Measurements from ENCODE around the gene SMIM3.
"Not testable (repeated sequence)": the region's sequence is repeated elsewhere in the genome, so short reads cannot be mapped to it uniquely, and the experiment has no call there.

The SMIM3 gene

DNA sequence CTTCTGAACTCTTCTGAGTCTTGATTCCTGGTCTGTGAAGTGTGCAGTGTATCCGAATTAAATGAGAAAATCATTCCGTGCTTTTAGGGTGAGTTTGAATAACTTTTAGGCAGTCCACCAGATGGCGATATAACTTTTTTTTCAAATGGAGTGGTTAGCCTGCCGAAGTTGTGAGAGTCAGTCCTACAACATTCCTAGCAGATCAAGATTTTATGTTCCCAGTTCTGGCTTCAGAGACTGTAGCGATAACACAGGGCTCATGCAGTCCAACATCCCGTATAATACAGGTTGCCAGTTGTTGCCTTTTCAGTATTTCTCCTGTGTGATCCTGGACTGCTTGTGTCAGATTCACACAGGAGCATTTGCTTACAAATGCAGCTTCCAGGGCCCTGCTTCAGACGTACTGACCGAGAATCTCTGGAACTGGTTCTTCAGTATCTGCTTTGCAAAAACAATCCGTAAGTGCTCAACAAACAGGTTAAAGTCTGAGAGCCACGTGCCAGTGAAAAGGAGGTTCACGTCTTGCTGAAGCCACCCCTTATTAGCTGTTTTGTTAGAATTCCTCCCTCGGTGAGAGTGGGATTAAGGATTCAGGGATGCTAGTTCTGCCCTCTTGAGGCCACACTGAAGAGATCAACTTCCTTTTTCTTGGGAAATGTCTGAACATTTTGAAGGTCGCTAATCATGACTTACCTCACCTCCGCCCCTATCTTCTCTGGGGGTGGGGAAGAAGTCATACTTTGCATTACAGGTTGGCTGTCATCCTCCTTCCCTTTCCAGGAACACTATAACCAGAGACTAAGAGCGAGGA is 22.8 kb downstream of the SMIM3 start:
- peak; percentile 59 for DNase-seq

GRCh38 chr5:150804388-150804787 is 25.8 kb downstream of the SMIM3 start:
- no peak for DNase-seq

DNA sequence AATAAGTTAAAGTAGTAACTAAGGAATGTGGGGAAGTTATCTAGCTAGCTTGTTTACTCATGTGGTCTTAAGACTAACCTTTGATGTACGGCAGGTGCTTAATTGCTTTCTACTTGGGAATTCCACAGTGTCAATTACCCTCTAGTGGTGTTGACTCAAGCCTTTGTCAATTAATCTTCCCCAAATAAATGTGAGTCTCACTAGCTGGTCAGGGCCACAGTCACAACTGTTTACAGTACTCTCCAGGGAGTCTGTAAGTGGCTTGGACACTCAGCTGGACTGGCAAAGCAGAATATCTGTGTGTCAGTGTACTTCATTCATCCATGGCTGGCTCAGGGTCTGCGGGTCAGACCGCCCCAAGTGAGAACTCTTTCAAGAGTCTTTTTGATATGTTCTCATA is 30.8 kb downstream of the SMIM3 start:
- no peak for DNase-seq

DNA sequence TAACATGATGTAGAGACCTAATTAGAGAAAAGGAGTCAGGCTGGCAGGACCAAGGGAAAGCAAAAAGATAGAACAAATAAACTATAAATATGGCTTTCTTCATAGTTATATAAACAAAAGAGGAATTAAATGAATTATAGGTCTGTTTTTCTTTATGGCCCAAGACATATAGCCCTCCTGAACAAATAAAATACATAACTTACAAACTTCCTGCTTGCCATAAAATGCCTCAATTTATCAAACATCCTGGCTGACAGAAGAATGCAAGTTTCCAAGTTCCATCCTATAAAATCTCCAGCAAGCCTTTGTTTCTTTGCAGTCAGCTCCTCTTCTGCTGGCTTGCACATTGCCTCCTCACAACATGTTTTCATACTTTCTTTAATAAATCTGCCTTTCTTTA is 36.5 kb downstream of the SMIM3 start:
- DNase-seq = no peak

GRCh38 chr5:150816946-150817345 is 38.4 kb downstream of the SMIM3 start:
- no peak for DNase-seq

- DNase-seq = no peak
Observed at GRCh38 chr5:150829744-150830143, 51.2 kb downstream of the SMIM3 start.

DNA sequence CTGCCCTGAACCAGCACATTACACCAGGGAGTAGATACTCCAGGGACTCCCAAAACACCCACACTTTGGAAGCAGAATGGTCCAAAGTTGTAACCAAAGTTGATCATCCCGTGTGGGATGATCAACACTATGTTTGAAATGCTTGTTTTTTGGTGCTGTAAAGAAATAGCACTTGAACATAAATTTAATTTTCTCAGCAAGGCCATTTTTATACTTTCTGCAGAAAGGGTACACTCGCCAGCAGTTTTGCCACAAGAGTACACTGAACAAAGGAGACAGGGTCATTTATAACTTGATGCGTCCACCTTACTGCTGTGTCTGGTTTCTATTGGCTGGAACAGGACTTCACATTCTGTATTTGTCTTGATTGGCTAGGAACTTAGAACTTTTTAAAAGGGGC is 53.3 kb downstream of the SMIM3 start:
- DNase-seq = not testable (repeated sequence)

DNA sequence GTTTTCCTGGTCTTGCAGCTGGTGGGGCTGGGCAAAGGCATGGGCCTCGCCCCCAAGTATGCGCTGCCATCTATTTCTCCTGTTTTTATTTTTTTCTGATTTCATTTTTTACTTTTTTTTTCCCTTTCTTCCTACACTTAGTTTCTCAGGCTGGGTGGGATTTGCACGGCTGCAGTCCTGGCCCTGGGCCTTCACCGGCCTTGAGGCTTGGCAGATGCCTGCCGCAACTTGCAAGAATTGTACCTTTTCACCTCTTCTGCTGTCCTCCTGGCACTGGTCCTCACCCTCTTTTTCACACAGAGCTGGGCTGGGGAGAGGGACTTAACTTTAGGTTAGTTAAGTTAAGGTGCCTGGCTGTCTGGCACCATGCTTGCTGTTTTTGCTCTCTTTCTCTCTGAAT is 57.5 kb downstream of the SMIM3 start:
- no peak for DNase-seq

GRCh38 chr5:150836703-150837102 is 58.1 kb downstream of the SMIM3 start:
- no peak for DNase-seq

- DNase-seq = not testable (repeated sequence)
Observed at GRCh38 chr5:150845185-150845859, 66.8 kb downstream of the SMIM3 start.

GRCh38 chr5:150846308-150846653 is 67.7 kb downstream of the SMIM3 start, which contains the start of gene IRGM:
Gene IRGM (plus strand): TSS chr5:150846521. CDS start chr5:150848124, 1,603 bp downstream.
- not testable (repeated sequence) for DNase-seq

Data from NCI-H226 (cell line).